ENCODE measurements around the gene TUBA1C.
"Not testable (repeated sequence)": the region's sequence is repeated elsewhere in the genome, so short reads cannot be mapped to it uniquely, and the experiment has no call there.

TUBA1C gene

DNA sequence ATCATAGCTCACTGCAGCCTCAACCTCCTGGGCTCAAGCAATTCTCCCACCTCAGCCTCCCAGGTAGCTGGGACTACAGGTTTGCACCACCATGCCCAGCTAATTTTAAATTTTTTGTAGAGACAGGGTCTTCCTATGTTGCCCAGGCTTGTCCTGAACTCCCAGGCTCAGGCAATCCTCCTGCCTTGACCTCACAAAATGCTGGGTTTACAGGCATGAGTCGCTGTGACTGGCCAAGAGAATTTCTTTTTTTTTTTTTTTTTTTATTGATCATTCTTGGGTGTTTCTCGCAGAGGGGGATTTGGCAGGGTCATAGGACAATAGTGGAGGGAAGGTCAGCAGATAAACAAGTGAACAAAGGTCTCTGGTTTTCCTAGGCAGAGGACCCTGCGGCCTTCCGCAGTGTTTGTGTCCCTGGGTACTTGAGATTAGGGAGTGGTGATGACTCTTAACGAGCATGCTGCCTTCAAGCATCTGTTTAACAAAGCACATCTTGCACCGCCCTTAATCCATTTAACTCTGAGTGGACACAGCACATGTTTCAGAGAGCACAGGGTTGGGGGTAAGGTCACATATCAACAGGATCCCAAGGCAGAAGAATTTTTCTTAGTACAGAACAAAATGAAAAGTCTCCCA is 18.0 kb downstream of the TUBA1C start:
- DNase-seq (ENCODE audit: extremely low read depth in 1 of 2, low read depth in 1 of 2), result not testable (repeated sequence)

DNA sequence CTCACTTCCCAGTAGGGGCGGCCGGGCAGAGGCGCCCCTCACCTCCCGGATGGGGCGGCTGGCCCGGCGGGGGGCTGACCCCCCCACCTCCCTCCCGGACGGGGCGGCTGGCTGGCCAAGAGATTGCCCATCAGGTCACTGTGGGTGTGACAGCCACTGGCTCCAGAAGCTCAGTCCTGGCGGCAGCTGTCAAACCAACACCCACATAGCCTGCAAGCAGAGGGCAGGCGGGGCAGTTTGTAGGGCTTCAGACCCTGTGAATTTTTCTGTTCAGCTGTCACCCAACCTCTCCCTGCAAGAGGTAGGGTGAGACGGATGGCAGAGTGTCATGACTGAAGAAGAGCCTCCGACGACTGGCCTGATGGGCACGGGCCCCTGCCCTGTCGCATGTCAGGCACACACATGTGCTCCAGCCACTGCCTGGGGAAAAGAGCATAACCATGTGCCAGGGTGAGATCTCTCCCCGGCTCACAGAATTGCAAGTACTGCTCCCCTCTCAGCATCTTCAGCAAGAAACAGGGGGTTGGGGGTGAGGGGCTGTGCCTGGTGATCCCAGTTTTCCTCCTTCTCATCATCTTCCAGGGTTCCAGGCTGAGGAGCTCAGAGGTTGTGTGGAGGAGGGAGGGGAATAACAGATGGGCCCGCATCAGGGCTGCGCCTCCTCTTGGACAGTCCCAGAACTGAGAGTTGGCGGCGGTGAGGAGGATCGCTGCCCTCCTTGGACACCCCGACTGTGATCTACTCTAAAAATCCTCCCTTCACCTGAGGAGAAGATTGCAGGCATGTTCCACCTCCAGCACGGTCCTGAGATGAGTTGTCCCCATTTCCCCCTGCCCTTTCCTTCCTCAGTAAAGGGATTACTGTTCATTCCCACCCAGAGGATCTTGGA is 18.9 kb downstream of the TUBA1C start:
- no peak for DNase-seq (ENCODE audit: extremely low read depth in 1 of 2, low read depth in 1 of 2)

DNA sequence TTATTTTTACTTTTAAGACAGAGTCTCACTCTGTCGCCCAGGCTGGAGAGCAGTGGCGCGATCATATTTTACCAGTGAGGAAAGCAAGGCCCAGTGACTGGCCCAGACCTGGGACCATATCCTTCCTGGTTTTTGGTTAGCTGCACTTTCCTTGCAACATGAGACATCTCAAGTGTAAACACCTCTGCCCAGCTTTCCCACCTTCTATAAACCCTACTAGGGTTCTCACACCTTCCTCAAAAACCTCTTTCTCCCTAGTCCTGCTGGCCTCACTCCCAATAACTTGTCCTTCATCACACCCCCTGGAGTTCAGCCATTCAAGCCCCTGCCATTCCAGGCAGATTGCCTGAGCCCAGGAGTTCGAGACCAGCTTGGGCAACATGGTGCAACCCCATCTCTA is 19.8 kb downstream of the TUBA1C start:
- no peak for DNase-seq (ENCODE audit: extremely low read depth in 1 of 2, low read depth in 1 of 2)

DNA sequence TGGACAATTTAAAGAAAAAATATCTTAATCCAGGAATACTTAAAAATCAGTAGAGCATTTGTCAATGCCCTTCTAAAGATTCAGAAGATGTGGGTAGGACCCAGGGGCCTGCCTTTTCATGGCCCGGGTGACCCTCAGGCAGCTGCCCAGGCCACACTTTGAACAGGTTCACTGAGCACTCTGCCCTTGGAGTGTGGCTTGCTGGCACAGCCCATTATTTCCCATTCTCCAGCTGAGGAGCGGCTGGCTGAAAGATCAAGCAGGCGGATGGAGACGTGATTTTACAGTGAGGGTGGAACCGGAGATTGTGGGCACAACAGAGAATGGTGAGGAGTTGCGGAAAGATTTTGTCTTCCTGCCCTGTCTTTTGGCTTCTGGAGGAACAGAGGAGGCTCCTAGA is 23.0 kb downstream of the TUBA1C start:
- DNase-seq (ENCODE audit: extremely low read depth in 1 of 2, low read depth in 1 of 2), result no peak

DNA sequence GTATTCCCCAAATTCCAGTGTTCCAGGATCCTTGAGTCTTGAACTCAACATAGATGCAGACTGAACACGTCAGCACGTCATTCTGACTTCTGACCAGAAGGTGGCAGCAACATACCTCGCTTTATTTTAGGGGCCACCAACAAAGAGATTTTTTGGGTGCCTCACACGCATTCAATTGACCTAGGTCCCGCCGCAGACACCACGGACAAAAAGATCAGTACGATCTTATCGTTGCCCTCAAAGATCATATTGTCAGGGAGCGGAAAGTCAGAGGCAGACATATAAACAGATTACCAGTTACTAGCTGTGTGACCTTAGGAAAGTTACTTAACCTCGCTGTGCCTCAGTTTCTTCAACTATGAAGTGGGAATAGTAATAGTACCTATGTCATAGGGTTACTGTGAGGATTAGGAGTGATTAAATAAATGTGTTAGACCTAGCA is 23.6 kb downstream of the TUBA1C start:
- peak in 1 of 2 donors; percentile 42 for DNase-seq (ENCODE audit: extremely low read depth in 1 of 2, low read depth in 1 of 2)

DNA sequence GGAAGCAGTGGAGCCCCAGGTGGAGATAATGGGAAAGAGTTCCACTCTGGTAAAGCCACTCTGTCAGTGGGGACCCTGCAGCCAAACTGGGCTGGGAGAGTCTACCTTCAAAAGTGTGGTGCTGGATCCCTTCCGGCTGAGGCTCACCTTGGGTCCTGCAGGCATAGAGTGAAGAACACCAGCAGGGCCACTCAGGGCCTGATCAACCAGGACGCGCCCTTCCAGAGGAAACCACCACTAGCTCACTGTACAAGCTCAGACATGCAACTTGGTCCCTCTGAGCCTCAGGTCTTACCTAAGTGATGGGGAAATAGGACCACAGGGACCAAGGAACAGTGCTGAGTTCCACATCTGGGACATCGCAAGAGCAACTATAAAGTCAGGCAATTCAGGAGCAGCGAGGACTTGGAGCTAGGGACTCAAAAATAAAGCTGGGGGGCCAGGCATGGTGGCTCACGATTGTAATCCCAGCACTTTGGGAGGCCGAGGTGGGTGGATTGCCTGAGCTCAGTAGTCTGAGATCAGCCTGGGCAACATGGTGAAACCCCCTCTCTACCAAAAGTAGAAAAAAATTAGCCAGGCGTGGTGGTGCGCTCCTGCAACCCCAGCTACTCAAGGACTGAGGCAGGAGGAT is 24.2 kb downstream of the TUBA1C start:
- DNase-seq (ENCODE audit: extremely low read depth in 1 of 2, low read depth in 1 of 2), result no peak

DNA sequence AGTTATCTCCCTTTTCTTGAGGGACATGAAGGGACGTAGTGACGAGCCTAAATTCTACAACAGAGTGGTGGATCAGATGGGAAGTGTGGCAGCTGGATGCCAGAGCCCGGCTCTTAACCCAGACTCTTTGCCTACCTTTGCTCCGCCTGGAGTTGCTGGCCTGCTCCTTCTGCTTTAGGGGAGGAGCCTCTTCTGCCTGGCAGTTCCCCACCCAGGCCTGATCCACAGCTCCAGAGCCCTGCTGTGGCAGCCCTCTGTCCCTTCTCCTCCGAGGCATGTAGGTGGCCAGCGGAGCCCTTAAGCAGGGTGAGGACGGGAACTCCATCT is 27.8 kb downstream of the TUBA1C start:
- DNase-seq (ENCODE audit: extremely low read depth in 1 of 2, low read depth in 1 of 2), result no peak

DNA sequence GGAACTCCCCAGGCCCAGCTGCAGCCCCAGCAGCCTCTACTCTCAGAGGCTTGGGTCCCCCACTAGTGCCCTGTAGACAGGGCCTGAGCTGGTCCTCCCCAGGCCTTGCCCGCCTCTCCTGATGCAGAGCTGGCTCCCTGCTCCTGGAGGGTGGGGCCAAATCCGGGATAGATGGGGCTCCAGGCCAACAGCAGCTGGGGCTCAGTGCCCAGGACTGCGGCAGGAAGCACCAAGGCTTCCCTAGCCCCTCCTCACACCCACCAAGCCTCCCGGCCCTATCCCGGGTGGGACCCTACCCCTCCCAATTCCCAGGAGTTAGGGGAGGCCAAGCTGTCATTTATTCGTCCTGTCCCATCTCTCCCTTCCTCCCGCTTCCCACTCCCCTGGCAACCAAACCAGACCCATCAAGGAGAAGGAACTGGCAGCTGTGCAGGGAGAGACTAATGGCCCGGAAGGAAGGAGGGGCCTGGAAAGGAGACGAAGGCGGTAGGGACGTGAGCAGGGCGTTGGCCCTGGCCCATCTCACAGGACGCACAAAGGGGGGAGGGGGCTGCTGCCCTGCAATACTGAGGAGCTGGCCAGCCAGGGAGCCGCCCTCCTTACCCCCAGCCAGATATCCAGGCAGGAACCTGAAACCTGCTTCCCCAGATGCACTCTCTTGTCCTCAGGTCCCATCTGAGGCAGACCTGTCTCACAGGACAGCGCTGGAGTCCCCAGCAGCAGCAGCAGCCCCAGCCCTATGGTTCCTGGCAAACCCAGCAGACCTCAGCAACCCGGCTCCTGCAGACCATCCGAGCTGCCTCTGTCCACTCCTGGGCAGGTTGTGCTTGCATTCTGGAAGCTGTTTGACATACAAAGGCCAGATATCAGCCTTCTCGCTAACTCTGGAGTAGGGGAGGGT is 28.4 kb downstream of the TUBA1C start:
- no peak for DNase-seq (ENCODE audit: extremely low read depth in 1 of 2, low read depth in 1 of 2)

DNA sequence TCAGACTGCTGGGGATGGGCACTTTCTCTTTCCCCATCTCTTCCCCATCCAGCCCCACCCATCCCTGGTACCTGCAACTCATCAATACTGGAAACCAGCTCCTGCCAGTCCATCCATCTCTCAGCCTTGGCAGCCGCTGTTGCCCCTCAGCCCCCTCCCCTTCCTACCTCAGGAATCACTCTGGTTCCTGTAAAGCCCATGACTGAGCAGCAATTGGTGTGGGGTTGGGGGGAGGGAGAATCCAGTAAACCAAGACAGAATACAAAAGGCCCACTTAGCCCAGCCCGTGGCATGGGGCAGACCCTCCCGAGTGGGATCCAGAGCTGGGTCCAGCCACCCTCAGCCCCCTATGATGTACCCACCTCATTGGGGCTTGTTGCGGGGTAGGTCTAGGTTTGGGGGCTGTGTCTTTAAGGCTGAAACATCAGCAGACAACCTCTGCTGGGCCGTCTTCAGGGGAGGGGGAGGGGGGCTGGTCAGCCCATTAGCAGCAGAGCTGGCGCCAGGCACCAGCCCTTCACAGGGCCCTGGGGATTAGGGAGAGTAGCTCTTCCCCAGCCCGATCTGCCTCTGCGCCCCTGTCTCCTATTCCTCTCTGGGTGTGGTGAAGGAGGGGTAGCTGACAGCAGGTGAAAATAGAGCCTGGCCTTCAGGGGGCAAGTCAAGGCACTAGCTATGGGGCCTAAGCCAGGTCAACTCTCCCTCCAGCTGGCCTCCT is 29.4 kb downstream of the TUBA1C start:
- DNase-seq (ENCODE audit: extremely low read depth in 1 of 2, low read depth in 1 of 2), result no peak

DNA sequence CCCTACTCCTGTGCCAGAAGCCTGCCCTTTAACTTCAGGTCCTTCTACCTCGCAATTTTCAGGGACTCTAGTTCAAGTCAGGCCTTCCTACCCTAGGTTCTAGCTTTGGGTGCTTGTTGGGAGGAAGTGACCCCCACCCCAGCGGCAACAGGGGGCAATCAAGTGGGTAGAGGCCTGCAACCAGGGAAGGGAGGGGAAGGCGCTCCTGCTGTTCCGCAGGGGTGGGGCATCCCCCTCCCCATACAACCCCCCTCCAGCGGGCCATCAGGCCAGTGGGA is 29.9 kb downstream of the TUBA1C start:
- no peak for DNase-seq (ENCODE audit: extremely low read depth in 1 of 2, low read depth in 1 of 2)

DNA sequence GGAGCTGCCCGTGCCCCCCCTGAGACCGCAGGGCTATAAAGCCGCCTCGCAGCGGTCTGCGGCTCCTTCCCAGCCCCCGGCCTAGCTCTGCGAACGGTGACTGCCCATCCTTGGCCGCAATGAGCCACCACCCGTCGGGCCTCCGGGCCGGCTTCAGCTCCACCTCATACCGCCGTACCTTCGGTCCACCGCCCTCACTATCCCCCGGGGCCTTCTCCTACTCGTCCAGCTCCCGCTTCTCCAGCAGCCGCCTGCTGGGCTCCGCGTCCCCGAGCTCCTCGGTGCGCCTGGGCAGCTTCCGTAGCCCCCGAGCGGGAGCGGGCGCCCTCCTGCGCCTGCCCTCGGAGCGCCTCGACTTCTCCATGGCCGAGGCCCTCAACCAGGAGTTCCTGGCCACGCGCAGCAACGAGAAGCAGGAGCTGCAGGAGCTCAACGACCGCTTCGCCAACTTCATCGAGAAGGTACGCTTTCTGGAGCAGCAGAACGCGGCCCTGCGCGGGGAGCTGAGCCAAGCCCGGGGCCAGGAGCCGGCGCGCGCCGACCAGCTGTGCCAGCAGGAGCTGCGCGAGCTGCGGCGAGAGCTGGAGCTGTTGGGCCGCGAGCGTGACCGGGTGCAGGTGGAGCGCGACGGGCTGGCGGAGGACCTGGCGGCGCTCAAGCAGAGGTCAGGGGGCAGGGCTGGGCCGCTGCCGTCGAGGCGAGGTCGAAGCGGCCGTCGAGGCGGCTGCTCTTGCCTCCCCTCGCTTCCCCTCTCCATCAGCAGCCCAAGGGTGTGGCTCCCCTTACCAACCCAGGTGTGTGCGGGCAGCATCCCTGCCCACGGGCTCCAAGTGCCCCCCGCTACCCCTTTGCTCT is 30.4 kb downstream of the TUBA1C start, which contains the start of gene PRPH:
Gene PRPH (plus strand): TSS at position 66 of the 855 bp plus-strand sequence. CDS start 54 bp downstream, at position 120.
- DNase-seq (ENCODE audit: extremely low read depth in 1 of 2, low read depth in 1 of 2), result no peak

DNA sequence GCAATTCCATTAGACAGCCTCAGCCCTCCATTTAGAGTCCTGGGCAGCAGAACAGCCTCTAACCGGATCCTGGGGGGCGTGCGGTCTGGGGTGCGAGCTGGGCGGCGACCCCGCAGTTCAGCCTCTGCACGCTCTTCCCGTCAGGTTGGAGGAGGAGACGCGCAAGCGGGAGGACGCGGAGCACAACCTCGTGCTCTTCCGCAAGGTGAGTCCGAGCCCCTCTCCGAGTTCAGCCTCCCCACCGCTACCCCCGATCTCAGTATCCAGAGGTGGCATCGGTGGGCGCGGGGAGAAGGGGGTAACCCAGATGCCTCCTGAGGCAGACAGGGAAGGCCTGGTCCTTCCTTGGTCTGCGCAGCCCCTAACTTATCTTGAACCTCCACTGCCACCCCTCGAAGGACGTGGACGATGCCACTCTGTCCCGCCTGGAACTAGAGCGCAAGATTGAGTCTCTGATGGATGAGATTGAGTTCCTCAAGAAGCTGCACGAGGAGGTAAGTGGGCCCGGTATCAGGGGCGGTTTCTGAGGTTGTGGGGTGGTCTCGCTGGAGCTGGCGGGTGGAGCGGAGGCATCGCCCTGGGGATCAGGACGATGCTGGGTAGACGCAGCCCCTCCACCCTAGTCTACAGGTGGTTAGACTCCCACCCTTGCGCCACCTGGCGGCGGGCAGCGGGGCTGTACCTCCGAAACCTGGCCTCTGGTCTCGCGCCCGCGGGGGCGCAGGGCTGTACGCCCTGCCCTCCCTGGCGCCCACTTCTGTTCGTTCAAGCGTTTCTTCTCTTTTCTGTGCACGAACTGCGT is 31.4 kb downstream of the TUBA1C start:
- DNase-seq (ENCODE audit: extremely low read depth in 1 of 2, low read depth in 1 of 2), result peak in 1 of 2 donors; percentile 53

DNA sequence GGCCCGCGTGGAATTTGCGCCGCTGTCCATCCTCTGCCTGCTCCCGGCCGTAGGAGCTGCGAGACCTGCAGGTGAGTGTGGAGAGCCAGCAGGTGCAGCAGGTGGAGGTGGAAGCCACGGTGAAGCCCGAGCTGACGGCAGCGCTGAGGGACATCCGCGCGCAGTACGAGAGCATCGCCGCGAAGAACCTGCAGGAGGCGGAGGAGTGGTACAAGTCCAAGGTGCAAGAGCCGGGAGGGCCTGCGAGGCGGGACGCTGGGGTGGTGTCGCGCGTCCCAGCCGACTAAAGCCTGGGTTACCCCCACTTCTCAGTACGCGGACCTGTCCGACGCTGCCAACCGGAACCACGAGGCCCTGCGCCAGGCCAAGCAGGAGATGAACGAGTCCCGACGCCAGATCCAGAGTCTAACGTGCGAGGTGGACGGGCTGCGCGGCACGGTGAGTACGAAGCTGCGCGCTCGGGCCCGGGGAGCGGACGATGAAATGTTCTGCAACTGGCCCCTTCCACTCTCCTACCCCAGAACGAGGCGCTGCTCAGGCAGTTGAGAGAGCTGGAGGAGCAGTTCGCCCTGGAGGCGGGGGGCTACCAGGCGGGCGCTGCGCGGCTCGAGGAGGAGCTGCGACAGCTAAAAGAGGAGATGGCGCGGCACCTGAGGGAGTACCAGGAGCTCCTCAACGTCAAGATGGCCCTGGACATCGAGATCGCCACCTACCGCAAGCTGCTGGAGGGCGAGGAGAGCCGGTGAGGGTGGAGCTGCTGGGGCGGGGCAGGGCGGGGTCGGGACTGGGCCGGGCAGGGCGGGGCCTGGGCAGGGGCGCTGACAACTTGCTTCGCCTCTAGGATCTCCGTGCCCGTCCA is 32.2 kb downstream of the TUBA1C start:
- no peak for DNase-seq (ENCODE audit: extremely low read depth in 1 of 2, low read depth in 1 of 2)

DNA sequence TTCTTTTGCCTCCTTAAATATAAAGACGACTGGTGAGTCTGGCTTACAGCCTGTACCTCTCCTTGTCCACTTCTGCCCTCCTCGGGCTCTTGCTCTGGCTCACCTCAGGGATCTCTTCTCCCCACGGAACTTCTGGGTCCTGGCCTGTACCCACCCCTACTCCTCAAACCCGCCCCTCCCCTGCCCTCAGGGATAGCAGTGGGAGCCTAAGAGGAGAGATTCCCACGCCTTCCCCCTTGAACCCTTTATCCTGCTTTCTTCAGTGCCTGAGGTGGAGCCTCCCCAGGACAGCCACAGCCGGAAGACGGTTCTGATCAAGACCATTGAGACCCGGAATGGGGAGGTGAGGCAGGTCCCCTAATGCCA is 32.8 kb downstream of the TUBA1C start:
- DNase-seq (ENCODE audit: extremely low read depth in 1 of 2, low read depth in 1 of 2), result no peak

DNA sequence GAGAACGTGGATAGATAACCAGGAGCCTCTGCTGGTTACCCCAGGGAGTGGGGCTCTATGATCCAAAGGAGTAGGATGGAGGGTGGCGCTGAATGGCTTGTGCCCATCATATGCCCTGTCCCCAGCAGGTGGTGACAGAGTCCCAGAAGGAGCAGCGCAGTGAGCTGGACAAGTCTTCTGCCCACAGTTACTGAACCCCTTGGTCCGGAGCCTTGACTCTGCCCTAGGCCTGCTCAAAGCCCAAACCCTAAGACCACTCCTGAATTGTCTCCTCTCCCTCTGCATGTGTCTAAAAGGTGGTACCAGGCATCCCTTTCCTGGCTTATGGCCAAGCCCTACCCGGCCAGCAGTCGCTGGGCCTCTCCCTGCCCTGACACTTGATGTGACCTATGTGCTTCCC is 33.3 kb downstream of the TUBA1C start:
- no peak for DNase-seq (ENCODE audit: extremely low read depth in 1 of 2, low read depth in 1 of 2)

DNA sequence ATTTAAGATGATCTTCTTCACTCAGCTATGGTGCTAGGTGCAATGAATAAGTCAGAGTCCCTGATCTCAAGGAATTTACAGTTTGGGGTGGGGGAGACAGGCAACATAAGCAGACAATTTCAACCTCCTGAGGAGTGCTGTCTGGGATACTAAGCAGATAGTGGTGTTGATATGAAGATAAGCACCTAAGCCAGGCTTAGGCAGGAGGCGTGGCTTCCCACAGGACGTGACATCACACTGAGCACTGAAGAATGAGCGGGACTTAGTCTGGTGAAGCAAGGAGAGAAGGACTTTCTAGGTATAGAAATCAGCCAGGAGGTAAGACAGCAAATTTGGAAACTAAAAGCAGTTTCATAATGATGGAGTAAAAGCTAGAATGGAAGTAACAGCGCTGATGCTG is 36.9 kb downstream of the TUBA1C start:
- no peak for DNase-seq (ENCODE audit: extremely low read depth in 1 of 2, low read depth in 1 of 2)

DNA sequence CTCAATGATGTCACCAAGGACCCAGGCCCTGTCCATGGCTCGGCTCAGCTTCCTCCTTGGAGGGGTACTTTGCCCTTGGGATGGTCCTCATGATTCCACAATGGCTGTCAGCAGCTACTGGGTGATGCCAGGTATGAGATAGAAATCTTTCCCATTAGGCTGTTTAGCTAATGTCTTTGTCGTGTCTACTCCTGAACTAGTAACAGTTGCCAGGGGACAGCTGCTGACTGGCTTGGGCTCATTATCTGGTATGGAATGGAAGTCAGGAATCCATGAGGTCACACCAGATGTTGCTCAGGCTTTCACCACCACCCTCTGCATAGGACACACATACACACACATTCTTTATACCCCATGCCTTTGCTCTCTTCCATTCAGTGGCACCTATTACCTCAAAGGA is 39.3 kb downstream of the TUBA1C start:
- DNase-seq (ENCODE audit: extremely low read depth in 1 of 2, low read depth in 1 of 2), result no peak

All from activated CD8-positive, alpha-beta memory T cell treated with anti-CD3 and anti-CD28 coated beads for 1 hour (primary cell).